B cell (primary cell): ENCODE data around the gene TP53AIP1.

Experiments used
- CTCF ChIP-seq: fragments of 200-600 bp; IDR thresholded peaks from one replicate; pipeline ENCODE4 v1.8.0; 2022; ENCODE audit warnings: antibody characterized with exemption, mild to moderate bottlenecking
- EZH2 ChIP-seq: IDR thresholded peaks from 2 replicates; pipeline ENCODE4 v1.6.1; 2012; ENCODE audit warnings: borderline replicate concordance, low read depth, mild to moderate bottlenecking, moderate library complexity, low read length; ENCODE audit not compliant: insufficient read depth, poor library complexity, severe bottlenecking

- TF ChIP-seq CTCF: no peak
- TF ChIP-seq EZH2: no peak
Observed at GRCh38 chr11:128901653-128902514, 40.8 kb downstream of the TP53AIP1 start.
